ENCODE measurements around the gene U2SURP. TPM values are rescaled to one million over a fixed set of nuclear protein-coding genes. Genes with fewer than 3 reads are reported as not detected.

U2SURP gene
- total RNA-seq, 1 experiment from 2014 or later = 125 TPM

DNA sequence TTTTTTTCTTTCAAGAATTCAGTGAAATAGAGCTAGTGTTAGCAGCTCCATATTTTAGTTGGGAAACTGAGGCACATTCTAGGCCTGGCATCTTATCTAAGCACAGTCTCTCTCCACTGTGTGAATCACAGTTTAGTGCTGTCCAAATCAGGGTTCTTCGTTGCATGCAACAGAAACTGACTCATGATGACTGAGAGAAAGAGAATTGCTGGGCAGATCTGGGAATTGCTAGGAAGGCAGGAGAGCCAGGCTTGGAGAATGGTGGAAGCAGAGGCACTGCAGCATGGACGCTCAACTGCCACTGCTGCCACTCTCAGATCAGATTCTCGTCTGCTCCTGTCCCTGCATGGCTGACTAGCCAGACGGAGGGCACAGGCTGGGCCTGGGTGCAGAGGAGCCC lies 77.5 kb downstream of the U2SURP start:
- no peaks in the 10 kb centered on the region for H3K9me3 ChIP-seq
- Mint-ChIP-seq H3K4me3 (ENCODE audit: unreplicated experiment) (no peak overlapping the region), H3K27ac (ENCODE audit: unreplicated experiment) (no peak overlapping the region), H3K36me3 (ENCODE audit: insufficient read depth, unreplicated experiment) (no peaks in the 10 kb centered on the region), H3K9me3 (ENCODE audit: unreplicated experiment) (no peaks in the 10 kb centered on the region), H3K4me1 (ENCODE audit: low read depth, unreplicated experiment) (no peaks in the 10 kb centered on the region), H3K27me3 (ENCODE audit: insufficient read depth, unreplicated experiment) (peaks cover 18% of the 10 kb centered on the region)
- no peaks in the 10 kb centered on the region; the same call in 1 of the 2 replicates for H3K27me3 ChIP-seq (replicated peaks; ENCODE audit: control insufficient read depth, insufficient read depth, low read length)
- H3K4me3 ChIP-seq (ENCODE audit: low read depth, low read length) = no peak overlapping the region
- CTCF ChIA-PET = no interaction called here
- H3K4me1 ChIP-seq = no peaks in the 10 kb centered on the region
- intact Hi-C loops (cut with micrococcal nuclease; ENCODE audit: unreplicated experiment) = loop anchor here (10.0 kb wide), 1 partner anchor 566 kb away; no protein-coding TSS in a partner anchor
- H3K36me3 ChIP-seq (ENCODE audit: control insufficient read depth, insufficient read depth, low read length) = no peaks in the 10 kb centered on the region
- BruUV-seq (replicated peaks) = no TSS peak
- POLR2A ChIA-PET = no interaction called here
- TF ChIP-seq, protein P1, sequence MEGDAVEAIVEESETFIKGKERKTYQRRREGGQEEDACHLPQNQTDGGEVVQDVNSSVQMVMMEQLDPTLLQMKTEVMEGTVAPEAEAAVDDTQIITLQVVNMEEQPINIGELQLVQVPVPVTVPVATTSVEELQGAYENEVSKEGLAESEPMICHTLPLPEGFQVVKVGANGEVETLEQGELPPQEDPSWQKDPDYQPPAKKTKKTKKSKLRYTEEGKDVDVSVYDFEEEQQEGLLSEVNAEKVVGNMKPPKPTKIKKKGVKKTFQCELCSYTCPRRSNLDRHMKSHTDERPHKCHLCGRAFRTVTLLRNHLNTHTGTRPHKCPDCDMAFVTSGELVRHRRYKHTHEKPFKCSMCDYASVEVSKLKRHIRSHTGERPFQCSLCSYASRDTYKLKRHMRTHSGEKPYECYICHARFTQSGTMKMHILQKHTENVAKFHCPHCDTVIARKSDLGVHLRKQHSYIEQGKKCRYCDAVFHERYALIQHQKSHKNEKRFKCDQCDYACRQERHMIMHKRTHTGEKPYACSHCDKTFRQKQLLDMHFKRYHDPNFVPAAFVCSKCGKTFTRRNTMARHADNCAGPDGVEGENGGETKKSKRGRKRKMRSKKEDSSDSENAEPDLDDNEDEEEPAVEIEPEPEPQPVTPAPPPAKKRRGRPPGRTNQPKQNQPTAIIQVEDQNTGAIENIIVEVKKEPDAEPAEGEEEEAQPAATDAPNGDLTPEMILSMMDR (IDR thresholded peaks at IDR 0.05; ENCODE audit: insufficient read depth in 1 of 2, low read depth in 1 of 2, low read length in 1 of 2, severe bottlenecking in 1 of 2, unreplicated experiment in 1 of 2) = no peak
- no peak for DNase-seq

DNA sequence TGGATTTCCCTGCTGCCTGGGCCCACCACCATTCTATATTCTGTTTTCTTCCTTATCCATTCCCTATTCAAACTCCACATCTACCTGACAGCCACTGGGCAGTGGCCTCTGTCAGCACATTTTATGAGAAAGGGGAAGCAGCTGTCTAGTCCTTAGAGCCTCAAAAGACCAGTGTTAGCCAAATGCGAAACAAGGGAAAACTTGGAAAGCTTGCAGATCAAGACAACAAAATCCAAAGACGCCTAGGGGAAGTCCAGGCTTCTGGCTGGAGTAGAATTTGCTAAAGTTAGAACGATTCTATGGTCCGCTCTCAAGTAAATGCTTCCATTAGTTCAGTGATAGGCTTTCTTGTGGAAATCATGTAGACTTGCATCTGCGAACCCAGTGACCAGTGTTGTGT lies 78.8 kb downstream of the U2SURP start:
- Histone ChIP-seq H3K4me1 (no peaks in the 10 kb centered on the region), H3K27me3 (replicated peaks; ENCODE audit: control insufficient read depth, insufficient read depth, low read length) (no peaks in the 10 kb centered on the region; the same call in 1 of the 2 replicates), H3K4me3 (ENCODE audit: low read depth, low read length) (no peak overlapping the region), H3K9me3 (no peaks in the 10 kb centered on the region), H3K36me3 (ENCODE audit: control insufficient read depth, insufficient read depth, low read length) (no peaks in the 10 kb centered on the region)
- Mint-ChIP-seq H3K36me3 (ENCODE audit: insufficient read depth, unreplicated experiment) (no peaks in the 10 kb centered on the region), H3K4me3 (ENCODE audit: unreplicated experiment) (no peak overlapping the region), H3K27me3 (ENCODE audit: insufficient read depth, unreplicated experiment) (peaks cover 18% of the 10 kb centered on the region), H3K9me3 (ENCODE audit: unreplicated experiment) (no peaks in the 10 kb centered on the region), H3K4me1 (ENCODE audit: low read depth, unreplicated experiment) (no peaks in the 10 kb centered on the region), H3K27ac (ENCODE audit: unreplicated experiment) (no peak overlapping the region)
- DNase-seq = no peak
- intact Hi-C loops (cut with micrococcal nuclease; ENCODE audit: unreplicated experiment) = no loop called here
- CTCF ChIA-PET = no interaction called here
- TF ChIP-seq, protein P1 (IDR thresholded peaks at IDR 0.05; ENCODE audit: insufficient read depth in 1 of 2, low read depth in 1 of 2, low read length in 1 of 2, severe bottlenecking in 1 of 2, unreplicated experiment in 1 of 2) = no peak
- POLR2A ChIA-PET = no interaction called here
- no TSS peak for BruUV-seq (replicated peaks)

DNA sequence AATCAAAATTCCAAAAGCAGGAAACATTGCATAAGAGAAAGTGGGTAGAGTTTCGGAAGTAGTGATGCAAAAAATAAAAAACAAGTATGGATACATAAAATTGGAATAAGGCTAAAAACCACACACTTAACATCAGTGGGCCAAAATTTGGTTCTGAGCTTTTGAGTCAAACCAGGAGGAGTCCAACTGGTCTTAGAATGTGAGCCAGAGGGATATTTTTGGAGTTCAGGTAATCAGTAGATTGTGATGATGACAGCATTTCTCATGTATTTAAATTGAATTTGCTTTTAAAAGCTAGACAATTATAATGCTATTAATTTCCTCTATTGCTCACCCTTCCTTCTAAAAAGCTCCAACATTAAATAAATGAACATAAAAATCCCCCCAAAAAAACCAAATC lies 80.0 kb downstream of the U2SURP start:
- no peak for DNase-seq
- no TSS peak for BruUV-seq (replicated peaks)
- H3K27ac Mint-ChIP-seq (ENCODE audit: unreplicated experiment) = no peak overlapping the region
- Histone ChIP-seq H3K27me3 (replicated peaks; ENCODE audit: control insufficient read depth, insufficient read depth, low read length) (no peaks in the 10 kb centered on the region; the same call in 1 of the 2 replicates), H3K9me3 (no peaks in the 10 kb centered on the region), H3K4me3 (ENCODE audit: low read depth, low read length) (no peak overlapping the region), H3K36me3 (ENCODE audit: control insufficient read depth, insufficient read depth, low read length) (no peaks in the 10 kb centered on the region), H3K4me1 (no peaks in the 10 kb centered on the region)
- POLR2A ChIA-PET = no interaction called here
- H3K4me3 Mint-ChIP-seq (ENCODE audit: unreplicated experiment) = no peak overlapping the region
- intact Hi-C loops (cut with micrococcal nuclease; ENCODE audit: unreplicated experiment) = no loop called here
- TF ChIP-seq, protein P1 (IDR thresholded peaks at IDR 0.05; ENCODE audit: insufficient read depth in 1 of 2, low read depth in 1 of 2, low read length in 1 of 2, severe bottlenecking in 1 of 2, unreplicated experiment in 1 of 2) = no peak
- CTCF ChIA-PET = no interaction called here
- H3K36me3 Mint-ChIP-seq (ENCODE audit: insufficient read depth, unreplicated experiment) = no peaks in the 10 kb centered on the region
- H3K27me3 Mint-ChIP-seq (ENCODE audit: insufficient read depth, unreplicated experiment) = peaks cover 18% of the 10 kb centered on the region
- no peaks in the 10 kb centered on the region for H3K4me1 Mint-ChIP-seq (ENCODE audit: low read depth, unreplicated experiment)
- H3K9me3 Mint-ChIP-seq (ENCODE audit: unreplicated experiment) = no peaks in the 10 kb centered on the region

Measured in Caco-2 (cell line).